Measurements from ENCODE around the gene ZBTB2. TPM values are rescaled to one million over a fixed set of nuclear protein-coding genes. Genes with fewer than 3 reads are reported as not detected.
"Not testable (repeated sequence)": the region's sequence is repeated elsewhere in the genome, so short reads cannot be mapped to it uniquely, and the experiment has no call there.

The ZBTB2 gene
- total RNA-seq, 1 donor from 2014 or later = 11.4 TPM

- FAIRE-seq (no peak), DNase-seq (ENCODE audit: low spot score in 2 of 2) (no peak)
These were observed 15.5 kb downstream of the ZBTB2 start for GRCh38 chr6:151375833-151376232.

- DNase-seq (ENCODE audit: low spot score in 2 of 2) (no peak), FAIRE-seq (no peak)
These were observed 17.2 kb downstream of the ZBTB2 start for GRCh38 chr6:151374036-151374683.

GRCh38 chr6:151372164-151372563 lies 19.2 kb downstream of the ZBTB2 start:
- DNase-seq (ENCODE audit: low spot score in 2 of 2) = no peak

GRCh38 chr6:151370509-151371078 lies 20.8 kb downstream of the ZBTB2 start:
- no peak for FAIRE-seq
- DNase-seq (ENCODE audit: low spot score in 2 of 2) = no peak

More at GRCh38 chr6:151372164-151372563, 19.2 kb downstream of the ZBTB2 start:
- no peak for FAIRE-seq

GRCh38 chr6:151365233-151365632 lies 26.1 kb downstream of the ZBTB2 start:
- DNase-seq (ENCODE audit: low spot score in 2 of 2) (no peak), FAIRE-seq (no peak)

GRCh38 chr6:151359486-151359885 lies 31.9 kb downstream of the ZBTB2 start:
- no peak for FAIRE-seq
- DNase-seq (ENCODE audit: low spot score in 2 of 2) = no peak

- FAIRE-seq (no peak), DNase-seq (ENCODE audit: low spot score in 2 of 2) (no peak)
These were observed 32.9 kb downstream of the ZBTB2 start for GRCh38 chr6:151358475-151358874.

GRCh38 chr6:151357758-151358436 lies 33.5 kb downstream of the ZBTB2 start:
- FAIRE-seq (no peak), DNase-seq (ENCODE audit: low spot score in 2 of 2) (no peak)

- not testable (repeated sequence) for FAIRE-seq; DNase-seq (ENCODE audit: low spot score in 2 of 2)
These were observed 34.4 kb downstream of the ZBTB2 start for GRCh38 chr6:151356983-151357382.

GRCh38 chr6:151353795-151354194 lies 37.6 kb downstream of the ZBTB2 start:
- no peak for FAIRE-seq

GRCh38 chr6:151352410-151353396 lies 38.7 kb downstream of the ZBTB2 start:
- no peak for FAIRE-seq
- DNase-seq (ENCODE audit: low spot score in 2 of 2) = no peak

More at GRCh38 chr6:151353795-151354194, 37.6 kb downstream of the ZBTB2 start:
- DNase-seq (ENCODE audit: low spot score in 2 of 2) = no peak

- no peak for FAIRE-seq
- no peak for DNase-seq (ENCODE audit: low spot score in 2 of 2)
These were observed 39.6 kb downstream of the ZBTB2 start for GRCh38 chr6:151351731-151352130.

- no peak for DNase-seq (ENCODE audit: low spot score in 2 of 2)
- FAIRE-seq = no peak
These were observed 40.1 kb downstream of the ZBTB2 start for GRCh38 chr6:151351146-151351700.

- no peak for FAIRE-seq
- no peak for DNase-seq (ENCODE audit: low spot score in 2 of 2)
These were observed 40.8 kb downstream of the ZBTB2 start for GRCh38 chr6:151350442-151351145.

GRCh38 chr6:151349651-151350270 lies 41.6 kb downstream of the ZBTB2 start:
- FAIRE-seq = no peak
- DNase-seq (ENCODE audit: low spot score in 2 of 2) = no peak

GRCh38 chr6:151342750-151343149 lies 48.6 kb downstream of the ZBTB2 start:
- FAIRE-seq; DNase-seq (ENCODE audit: low spot score in 2 of 2): not testable (repeated sequence)

- DNase-seq (ENCODE audit: low spot score in 2 of 2) = no peak
- no peak for FAIRE-seq
These were observed 49.7 kb downstream of the ZBTB2 start for GRCh38 chr6:151341476-151342195.

- DNase-seq (ENCODE audit: low spot score in 2 of 2) (no peak), FAIRE-seq (no peak)
These were observed 51.0 kb downstream of the ZBTB2 start for GRCh38 chr6:151340219-151340978.
